SK-N-SH (cell line): ENCODE measurements around the gene HIPK1. TPM values are rescaled to one million over a fixed set of nuclear protein-coding genes. Genes with fewer than 3 reads are reported as not detected.

Experiments
- CTCF ChIA-PET: fragments of 300-600, 350-600 bp; formaldehyde crosslinking; extraction: SDS; loops from one replicate; lab custom pipeline; 2021; lab: Yijun Ruan, JAX
- POLR2A ChIA-PET: fragments of 350-600 bp; sonication (Branson Sonifier 250); formaldehyde crosslinking; extraction: SDS; loops from one replicate; lab custom pipeline; 2020; ENCODE audit warnings: antibody characterized with exemption, inconsistent platforms; lab: Yijun Ruan, JAX
- DNase-seq: peaks from one replicate; pipeline ENCODE4 v3.0.0; 2012
- H2AFZ ChIP-seq: fragments of 200-600 bp; sonication (generic); 2 replicates; pipeline ENCODE4 v1.8.1; 2016; ENCODE audit warnings: antibody characterized with exemption, mild to moderate bottlenecking, low read depth
- H3F3A ChIP-seq: fragments of 200-600 bp; sonication (generic); replicated peaks from 2 replicates; pipeline ENCODE3; 2016; ENCODE audit warnings: antibody characterized with exemption, mild to moderate bottlenecking; ENCODE audit not compliant: insufficient read depth
- H3K27ac ChIP-seq, 2 experiments: fragments of 200-500 bp in 1 of 2; fragments of 200-600 bp in 1 of 2; sonication (Bioruptor generic) in 1 of 2; sonication (generic), shearing (Covaris generic) in 1 of 2; 2 replicates each; pipeline versions ENCODE4 v1.5.1 to v1.6.1; 2014 to 2016; ENCODE audit warnings: low read depth in 2 of 2, inconsistent platforms in 1 of 2, low read length in 1 of 2, mild to moderate bottlenecking in 1 of 2, mixed read lengths in 1 of 2
- H3K27me3 ChIP-seq: fragments of 200-600 bp; sonication (generic), shearing (Covaris generic); 2 replicates; pipeline ENCODE4 v1.6.1; 2016; ENCODE audit warnings: mixed run types; ENCODE audit not compliant: insufficient read depth
- H3K36me3 ChIP-seq, 2 experiments: fragments of 200-500 bp in 1 of 2; fragments of 200-600 bp in 1 of 2; sonication (Bioruptor generic) in 1 of 2; sonication (generic) in 1 of 2; replicated peaks in 1 of 2; 2 replicates each; pipeline versions ENCODE3 to v1.5.1; 2014 to 2016; ENCODE audit warnings: low read length in 1 of 2, mild to moderate bottlenecking in 1 of 2; ENCODE audit not compliant: insufficient read depth in 2 of 2, control insufficient read depth in 1 of 2
- H3K4me1 ChIP-seq, 2 experiments: fragments of 200-500 bp in 1 of 2; fragments of 200-600 bp in 1 of 2; sonication (Bioruptor generic) in 1 of 2; sonication (generic), shearing (Covaris generic) in 1 of 2; 2 replicates each; pipeline versions ENCODE4 v1.5.1 to v1.6.1; 2014 to 2016; ENCODE audit warnings: low read depth in 1 of 2, low read length in 1 of 2, mixed run types in 1 of 2; ENCODE audit not compliant: insufficient read depth in 2 of 2, control insufficient read depth in 1 of 2
- H3K4me2 ChIP-seq: fragments of 200-600 bp; sonication (generic), shearing (Covaris generic); 2 replicates; pipeline ENCODE4 v1.6.1; 2017; ENCODE audit warnings: mixed run types
- H3K4me3 ChIP-seq, 2 experiments: fragments of 200-500 bp in 1 of 2; fragments of 200-600 bp in 1 of 2; sonication (Bioruptor generic) in 1 of 2; sonication (generic), shearing (Covaris generic) in 1 of 2; 2 replicates each; pipeline versions ENCODE4 v1.5.1 to v1.8.1; 2014 to 2016; ENCODE audit warnings: low read depth in 2 of 2, inconsistent platforms in 1 of 2, low read length in 1 of 2, mild to moderate bottlenecking in 1 of 2, mixed read lengths in 1 of 2, moderate library complexity in 1 of 2
- H3K79me2 ChIP-seq: fragments of 200-600 bp; sonication (generic); 2 replicates; pipeline ENCODE4 v1.8.1; 2017; ENCODE audit warnings: mild to moderate bottlenecking; ENCODE audit not compliant: insufficient read depth
- H3K9ac ChIP-seq: fragments of 200-600 bp; sonication (generic); 2 replicates; pipeline ENCODE4 v1.6.1; 2017; ENCODE audit warnings: mixed run types
- H3K9me2 ChIP-seq: fragments of 200-600 bp; sonication (generic); 2 replicates; pipeline ENCODE4 v1.6.1; 2017; ENCODE audit warnings: mixed run types
- H3K9me3 ChIP-seq: fragments of 200-600 bp; sonication (generic); 2 replicates; pipeline ENCODE4 v1.6.1; 2017; ENCODE audit warnings: mixed run types, mild to moderate bottlenecking, moderate library complexity
- H4K20me1 ChIP-seq: fragments of 200-600 bp; sonication (generic); 2 replicates; pipeline ENCODE4 v1.6.1; 2017; ENCODE audit warnings: mild to moderate bottlenecking, mixed run types; ENCODE audit not compliant: insufficient read depth
- CHD2 ChIP-seq: fragments of 150-350 bp; IDR thresholded peaks from 2 replicates; pipeline ENCODE4 v1.6.1; 2018; ENCODE audit warnings: low read length; ENCODE audit not compliant: partially characterized antibody
- ELF1 ChIP-seq: IDR thresholded peaks from 2 replicates; pipeline ENCODE4 v1.4.0; 2012
- FOXJ3 ChIP-seq: sonication (generic); formaldehyde crosslinking; IDR thresholded peaks from 2 replicates; pipeline ENCODE4 v1.5.1; 2020; ENCODE audit warnings: mild to moderate bottlenecking, missing genetic modification reagents
- JUND ChIP-seq: IDR thresholded peaks from 2 replicates; pipeline ENCODE4 v1.4.0; 2012
- NFIC ChIP-seq: IDR thresholded peaks from 2 replicates; pipeline ENCODE4 v1.4.0; 2012; ENCODE audit warnings: borderline replicate concordance
- NRF1 ChIP-seq: IDR thresholded peaks from 2 replicates; pipeline ENCODE4 v1.6.1; 2012; ENCODE audit warnings: low read depth, mild to moderate bottlenecking, low read length
- PBX3 ChIP-seq: IDR thresholded peaks from 2 replicates; pipeline ENCODE4; 2012
- RFX5 ChIP-seq: IDR thresholded peaks from 2 replicates; pipeline ENCODE4 v1.6.1; 2012; ENCODE audit warnings: mild to moderate bottlenecking, improper control_type of control experiment, low read length
- TAF1 ChIP-seq: IDR thresholded peaks from 2 replicates; pipeline ENCODE4 v1.6.1; 2012; ENCODE audit warnings: low read depth, mild to moderate bottlenecking, low read length, moderate library complexity, borderline replicate concordance
- TEAD4 ChIP-seq: IDR thresholded peaks from 2 replicates; pipeline ENCODE4 v1.4.0; 2012; ENCODE audit warnings: mild to moderate bottlenecking, borderline replicate concordance; ENCODE audit not compliant: insufficient read depth
- USF2 ChIP-seq: fragments of 150-350 bp; IDR thresholded peaks from 2 replicates; pipeline ENCODE4 v1.6.1; 2017; ENCODE audit warnings: antibody characterized with exemption, low read length, low read depth, borderline replicate concordance
- WGBS: methylation state at CpG from one replicate; pipeline ENCODE4 v1.1.6; 2017; ENCODE audit warnings: low lambda C conversion rate; 5-methylcytosine and 5-hydroxymethylcytosine counted together
- polyA plus RNA-seq, 3 experiments: library from polyadenylated mRNA; depleted of rRNA; stranded (reverse); fragments of >200 nt; gene quantifications; 2 replicates each; pipeline ENCODE4 v1.2.3, GENCODE V29; 2012
- TF ChIP-seq, protein P1 (sequence below): IDR thresholded peaks from 2 replicates; pipeline ENCODE4 v1.6.1; 2012; ENCODE audit warnings: mild to moderate bottlenecking, low read depth, low read length, moderate library complexity
- TF ChIP-seq, protein P2 (sequence below): IDR thresholded peaks from 2 replicates; pipeline ENCODE4 v1.4.0; 2012; ENCODE audit warnings: low read depth, borderline replicate concordance

HIPK1 gene
- polyA plus RNA-seq, 1 of the 3 experiments (the other 2 are of a cell fraction), result 7.1 TPM

DNA sequence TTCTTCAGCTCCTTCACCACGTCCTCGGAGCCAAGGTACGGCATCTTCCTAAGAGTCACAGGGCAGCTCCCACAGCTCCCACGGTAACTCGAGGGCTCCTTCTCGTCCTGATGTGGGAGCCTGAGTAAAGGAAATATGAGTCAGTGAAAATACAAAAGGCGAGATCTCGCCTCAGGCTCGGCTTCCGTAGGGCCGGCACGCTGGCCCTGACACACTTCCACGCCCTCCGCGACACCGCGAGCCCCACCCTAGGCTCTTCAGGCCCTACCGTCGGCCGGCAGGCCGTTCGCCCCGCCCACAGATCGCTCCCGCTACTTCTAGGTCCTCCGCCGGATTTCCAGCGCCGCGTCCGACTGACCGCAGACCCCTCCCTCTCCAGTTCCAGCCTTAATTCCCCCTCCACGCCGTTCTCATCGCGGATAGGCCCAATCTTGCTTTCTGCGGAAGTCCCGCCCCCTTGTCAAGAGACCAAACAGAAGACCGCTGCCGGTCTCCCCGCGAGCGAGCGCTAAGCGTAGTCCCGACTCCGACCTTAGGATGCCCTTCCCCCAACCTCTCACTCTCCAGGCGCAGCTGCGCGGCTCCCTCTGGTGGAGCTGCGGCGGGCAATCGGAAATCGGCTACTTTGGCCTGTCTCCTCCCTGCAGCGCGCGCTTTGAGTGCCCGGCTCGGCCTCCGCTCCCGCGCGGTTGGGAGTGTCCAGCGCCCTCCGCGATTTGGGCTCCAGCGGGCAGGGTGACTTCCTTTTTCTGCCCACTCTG, 24.3 kb upstream of the HIPK1 start, which contains the start of the genes AP4B1 and DCLRE1B (continued):
- TF ChIP-seq PBX3 (peak; percentile 53; the same call in 1 of the 2 replicates), JUND (no peak), NRF1 (peak; percentile 65), ELF1 (peak; percentile 79), RFX5 (no peak), CHD2 (peak; percentile 97), NFIC (no peak)
- TF ChIP-seq, protein P1, sequence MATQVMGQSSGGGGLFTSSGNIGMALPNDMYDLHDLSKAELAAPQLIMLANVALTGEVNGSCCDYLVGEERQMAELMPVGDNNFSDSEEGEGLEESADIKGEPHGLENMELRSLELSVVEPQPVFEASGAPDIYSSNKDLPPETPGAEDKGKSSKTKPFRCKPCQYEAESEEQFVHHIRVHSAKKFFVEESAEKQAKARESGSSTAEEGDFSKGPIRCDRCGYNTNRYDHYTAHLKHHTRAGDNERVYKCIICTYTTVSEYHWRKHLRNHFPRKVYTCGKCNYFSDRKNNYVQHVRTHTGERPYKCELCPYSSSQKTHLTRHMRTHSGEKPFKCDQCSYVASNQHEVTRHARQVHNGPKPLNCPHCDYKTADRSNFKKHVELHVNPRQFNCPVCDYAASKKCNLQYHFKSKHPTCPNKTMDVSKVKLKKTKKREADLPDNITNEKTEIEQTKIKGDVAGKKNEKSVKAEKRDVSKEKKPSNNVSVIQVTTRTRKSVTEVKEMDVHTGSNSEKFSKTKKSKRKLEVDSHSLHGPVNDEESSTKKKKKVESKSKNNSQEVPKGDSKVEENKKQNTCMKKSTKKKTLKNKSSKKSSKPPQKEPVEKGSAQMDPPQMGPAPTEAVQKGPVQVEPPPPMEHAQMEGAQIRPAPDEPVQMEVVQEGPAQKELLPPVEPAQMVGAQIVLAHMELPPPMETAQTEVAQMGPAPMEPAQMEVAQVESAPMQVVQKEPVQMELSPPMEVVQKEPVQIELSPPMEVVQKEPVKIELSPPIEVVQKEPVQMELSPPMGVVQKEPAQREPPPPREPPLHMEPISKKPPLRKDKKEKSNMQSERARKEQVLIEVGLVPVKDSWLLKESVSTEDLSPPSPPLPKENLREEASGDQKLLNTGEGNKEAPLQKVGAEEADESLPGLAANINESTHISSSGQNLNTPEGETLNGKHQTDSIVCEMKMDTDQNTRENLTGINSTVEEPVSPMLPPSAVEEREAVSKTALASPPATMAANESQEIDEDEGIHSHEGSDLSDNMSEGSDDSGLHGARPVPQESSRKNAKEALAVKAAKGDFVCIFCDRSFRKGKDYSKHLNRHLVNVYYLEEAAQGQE, result no peak

DNA sequence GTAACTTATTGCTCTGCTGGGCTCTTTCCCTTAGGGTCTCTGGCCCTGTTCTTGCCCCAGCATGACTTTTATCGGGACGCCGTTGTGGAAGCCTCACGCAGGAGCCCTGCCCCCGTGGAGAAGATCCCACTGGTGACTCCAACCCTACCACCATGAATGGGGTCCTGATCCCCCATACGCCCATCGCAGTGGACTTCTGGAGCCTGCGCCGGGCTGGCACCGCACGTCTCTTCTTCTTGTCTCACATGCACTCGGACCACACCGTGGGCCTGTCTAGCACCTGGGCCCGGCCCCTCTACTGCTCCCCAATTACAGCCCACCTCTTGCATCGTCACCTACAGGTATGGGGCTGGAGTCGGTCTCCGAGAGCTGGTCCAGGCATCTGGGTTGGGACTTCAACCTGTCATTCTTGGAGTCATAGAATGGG, 23.7 kb upstream of the HIPK1 start:
- under 1% methylated on average over 15 of the region's 17 CpGs for WGBS
- ChIA-PET POLR2A (interaction anchor here (1.5 kb wide), 1 partner anchor 24 kb away, joined by 21 read pairs; the partner anchor contains the start of gene HIPK1), CTCF (interaction anchor here (1.4 to 4.0 kb wide), 3 partner anchors 10 to 146 kb away, joined by 4 to 19 read pairs (median 8); partner anchors contain the start of genes HIPK1 and PHTF1)
- no peaks in the 10 kb centered on the region for H3K9me2 ChIP-seq
- no peaks in the 10 kb centered on the region for H3K27me3 ChIP-seq
- peak overlapping the region; percentile 86 for H3K9ac ChIP-seq
- peaks cover 51% of the 10 kb centered on the region for H3K79me2 ChIP-seq
- peak overlapping the region; percentile 93 for H2AFZ ChIP-seq
- DNase-seq, result no peak
- TF ChIP-seq USF2 (no peak), TEAD4 (no peak), FOXJ3 (CRISPR knock-in tag) (no peak), TAF1 (no peak)
- TF ChIP-seq, protein P1, result no peak
- TF ChIP-seq, protein P2, sequence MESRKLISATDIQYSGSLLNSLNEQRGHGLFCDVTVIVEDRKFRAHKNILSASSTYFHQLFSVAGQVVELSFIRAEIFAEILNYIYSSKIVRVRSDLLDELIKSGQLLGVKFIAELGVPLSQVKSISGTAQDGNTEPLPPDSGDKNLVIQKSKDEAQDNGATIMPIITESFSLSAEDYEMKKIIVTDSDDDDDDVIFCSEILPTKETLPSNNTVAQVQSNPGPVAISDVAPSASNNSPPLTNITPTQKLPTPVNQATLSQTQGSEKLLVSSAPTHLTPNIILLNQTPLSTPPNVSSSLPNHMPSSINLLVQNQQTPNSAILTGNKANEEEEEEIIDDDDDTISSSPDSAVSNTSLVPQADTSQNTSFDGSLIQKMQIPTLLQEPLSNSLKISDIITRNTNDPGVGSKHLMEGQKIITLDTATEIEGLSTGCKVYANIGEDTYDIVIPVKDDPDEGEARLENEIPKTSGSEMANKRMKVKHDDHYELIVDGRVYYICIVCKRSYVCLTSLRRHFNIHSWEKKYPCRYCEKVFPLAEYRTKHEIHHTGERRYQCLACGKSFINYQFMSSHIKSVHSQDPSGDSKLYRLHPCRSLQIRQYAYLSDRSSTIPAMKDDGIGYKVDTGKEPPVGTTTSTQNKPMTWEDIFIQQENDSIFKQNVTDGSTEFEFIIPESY, result no peak
- H3F3A ChIP-seq, result no peaks in the 10 kb centered on the region
- no peaks in the 10 kb centered on the region for H4K20me1 ChIP-seq
- H3K36me3 ChIP-seq, result peaks cover 12 to 17% of the 10 kb centered on the region in 2 experiments
- peak overlapping the region; percentile 62 to 84 for H3K4me3 ChIP-seq
- H3K4me2 ChIP-seq, result peak overlapping the region; percentile 98
- peaks cover 0 to 11% of the 10 kb centered on the region in 2 experiments; a peak in 2 of 4 replicates for H3K4me1 ChIP-seq
- peak overlapping the region; percentile 74 to 90 for H3K27ac ChIP-seq
- H3K9me3 ChIP-seq, result no peaks in the 10 kb centered on the region
